ENCODE data around the gene LIF. TPM values are rescaled to one million over a fixed set of nuclear protein-coding genes. Genes with fewer than 3 reads are reported as not detected.
A peak's percentile ranks its signal among the peaks of the same experiment; 100 is the strongest.

The LIF gene
- total and polyA plus RNA-seq, 4 donors, result 0.77 to 26.1 (median 5.1) TPM

DNA sequence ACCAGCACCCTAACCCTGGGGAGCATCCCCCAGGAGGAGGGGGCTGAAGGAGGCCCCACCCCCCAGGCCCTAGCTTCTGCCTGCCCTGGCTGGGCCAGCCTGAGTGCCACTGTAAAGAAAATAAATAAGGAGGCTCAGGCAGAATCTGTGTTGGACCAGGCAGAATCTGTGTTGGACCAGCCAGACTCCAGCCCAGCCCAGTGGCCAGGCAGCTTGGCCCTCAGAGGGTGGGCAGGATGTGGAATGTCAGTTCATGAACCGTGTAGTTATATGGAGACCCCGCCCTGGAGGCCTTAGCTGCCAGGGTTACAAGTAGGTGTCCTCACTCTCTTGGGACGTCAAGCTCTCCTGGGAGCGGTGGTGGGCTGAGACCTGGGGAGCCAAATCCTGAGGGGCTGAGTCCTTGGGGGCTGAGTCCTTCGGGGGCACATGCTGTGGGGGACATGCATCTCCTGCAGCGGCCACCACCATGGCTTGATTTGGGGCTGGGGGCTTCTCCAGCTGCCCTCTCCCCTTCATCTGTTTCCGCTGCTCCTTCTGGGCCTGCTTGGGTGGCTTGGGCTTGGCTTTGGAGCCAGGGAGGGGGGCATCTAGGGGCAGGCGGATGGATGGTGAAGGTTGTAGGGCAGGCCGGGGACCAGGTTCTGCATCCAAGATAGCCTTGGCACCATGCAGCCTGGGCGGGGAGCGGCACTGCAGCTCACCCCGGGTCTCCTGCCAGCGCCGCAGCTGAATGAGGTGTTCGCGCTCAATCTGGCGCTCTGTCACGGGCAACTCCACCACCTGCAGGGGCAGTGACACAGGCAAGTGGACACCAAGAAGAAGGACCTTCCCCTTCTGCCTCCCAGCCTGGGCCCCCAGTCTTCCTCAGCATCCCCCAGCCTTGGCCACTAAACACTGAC is 45.8 kb upstream of the LIF start:
- TF ChIP-seq CTCF (IDR thresholded peaks at IDR 0.05; ENCODE audit: control extremely low read depth, extremely low read depth), result no peak
- Histone ChIP-seq H3K9ac (ENCODE audit: insufficient read depth in 1 of 2, low read length in 2 of 2) (no peak overlapping the region), H3K27ac (ENCODE audit: low read depth in 1 of 2, low read length in 1 of 2) (peak overlapping the region; percentile 74 to 89), H3K4me1 (ENCODE audit: control insufficient read depth in 5 of 5, insufficient read depth in 5 of 5, low read length in 5 of 5) (peaks cover 4 to 35% (median 25%) of the 10 kb centered on the region in 5 donors), H3K4me3 (no peak overlapping the region), H3K9me3 (ENCODE audit: control insufficient read depth in 4 of 4, insufficient read depth in 3 of 4, low read length in 3 of 4) (no peaks in the 10 kb centered on the region), H3K27me3 (ENCODE audit: control insufficient read depth in 3 of 3, insufficient read depth in 3 of 3, low read length in 2 of 3) (no peaks in the 10 kb centered on the region), H3K36me3 (ENCODE audit: control insufficient read depth in 4 of 4, insufficient read depth in 4 of 4, low read length in 4 of 4) (peaks cover 0 to 40% (median 26%) of the 10 kb centered on the region in 4 donors)
- ATAC-seq (ENCODE audit: insufficient read depth, low FRiP score), result no peak
- WGBS, 2 donors, result 91 to 92% methylated on average over 18 of the region's 18 CpGs
- DNase-seq, result no peak

DNA sequence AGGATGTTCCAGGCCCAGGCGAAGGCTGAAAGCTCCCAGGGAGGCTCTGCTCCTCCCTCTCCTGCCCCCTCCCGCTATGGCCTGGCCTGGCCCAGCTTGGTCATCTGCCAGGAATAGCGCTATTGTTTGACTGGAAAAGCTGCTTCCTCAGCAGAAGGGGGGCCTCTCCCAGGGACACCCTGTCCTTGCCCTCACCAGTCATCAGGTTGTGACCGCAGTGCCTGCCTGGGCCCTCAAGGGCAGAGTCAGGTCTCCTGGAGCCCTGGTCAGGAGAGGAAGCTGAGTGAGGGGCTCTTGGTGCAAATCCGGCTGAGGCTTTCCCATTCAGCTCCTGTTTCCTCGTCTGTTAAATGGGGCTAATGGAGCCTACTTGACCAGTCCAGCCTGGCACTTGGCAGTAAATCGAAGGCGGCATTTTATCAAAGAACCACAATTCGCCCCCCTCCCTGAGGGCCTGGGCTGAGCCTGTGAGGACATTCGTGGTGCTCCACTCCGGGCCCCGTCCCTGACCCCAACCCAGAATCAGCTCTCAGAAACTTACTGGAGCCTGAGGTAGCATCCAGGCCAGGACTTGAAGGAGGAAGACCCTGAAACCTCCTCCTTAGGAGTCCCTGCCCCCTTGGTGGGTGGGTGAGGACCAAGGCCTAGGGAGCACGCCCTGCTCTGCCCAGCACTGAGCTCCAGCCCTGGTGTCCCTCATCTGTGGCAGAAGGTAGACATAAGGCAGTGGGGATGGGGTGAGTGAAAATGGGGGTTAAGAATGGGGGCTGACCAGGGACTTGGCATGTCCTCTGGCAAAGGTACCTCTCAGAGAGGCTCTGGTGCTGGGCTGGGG is 44.7 kb upstream of the LIF start:
- no peak for TF ChIP-seq CTCF (IDR thresholded peaks at IDR 0.05; ENCODE audit: control extremely low read depth, extremely low read depth)
- no peaks in the 10 kb centered on the region for H3K9me3 ChIP-seq (ENCODE audit: control insufficient read depth in 4 of 4, insufficient read depth in 3 of 4, low read length in 3 of 4)
- H3K36me3 ChIP-seq (ENCODE audit: control insufficient read depth in 4 of 4, insufficient read depth in 4 of 4, low read length in 4 of 4), result peaks cover 0 to 36% (median 24%) of the 10 kb centered on the region in 4 donors
- H3K9ac ChIP-seq (ENCODE audit: insufficient read depth in 1 of 2, low read length in 2 of 2), result peak overlapping the region in 1 of 2 donors; percentile 8
- peaks cover 4 to 35% (median 21%) of the 10 kb centered on the region in 5 donors for H3K4me1 ChIP-seq (ENCODE audit: control insufficient read depth in 5 of 5, insufficient read depth in 5 of 5, low read length in 5 of 5)
- 47 to 72% methylated on average over 13 of the region's 13 CpGs for WGBS, 2 donors
- no peak overlapping the region for H3K4me3 ChIP-seq
- ATAC-seq (ENCODE audit: insufficient read depth, low FRiP score) (peak; percentile 0), DNase-seq (peak; percentile 80 to 91 (median 85))
- peak overlapping the region; percentile 87 to 89 for H3K27ac ChIP-seq (ENCODE audit: low read depth in 1 of 2, low read length in 1 of 2)
- H3K27me3 ChIP-seq (ENCODE audit: control insufficient read depth in 3 of 3, insufficient read depth in 3 of 3, low read length in 2 of 3), result no peaks in the 10 kb centered on the region

GRCh38 chr22:30290342-30291057 is 43.9 kb upstream of the LIF start:
- no peak for TF ChIP-seq CTCF (IDR thresholded peaks at IDR 0.05; ENCODE audit: control extremely low read depth, extremely low read depth)
- DNase-seq, result no peak

More at GRCh38 chr22:30290342-30291057, 43.9 kb upstream of the LIF start:
- Histone ChIP-seq H3K4me1 (ENCODE audit: control insufficient read depth in 5 of 5, insufficient read depth in 5 of 5, low read length in 5 of 5) (peaks cover 4 to 35% (median 21%) of the 10 kb centered on the region in 5 donors), H3K27ac (ENCODE audit: low read depth in 1 of 2, low read length in 1 of 2) (peak overlapping the region; percentile 87 to 89), H3K36me3 (ENCODE audit: control insufficient read depth in 4 of 4, insufficient read depth in 4 of 4, low read length in 4 of 4) (peaks cover 0 to 37% (median 23%) of the 10 kb centered on the region in 4 donors), H3K9ac (ENCODE audit: insufficient read depth in 1 of 2, low read length in 2 of 2) (no peak overlapping the region), H3K27me3 (ENCODE audit: control insufficient read depth in 3 of 3, insufficient read depth in 3 of 3, low read length in 2 of 3) (no peaks in the 10 kb centered on the region), H3K9me3 (ENCODE audit: control insufficient read depth in 4 of 4, insufficient read depth in 3 of 4, low read length in 3 of 4) (no peaks in the 10 kb centered on the region), H3K4me3 (no peak overlapping the region)
- ATAC-seq (ENCODE audit: insufficient read depth, low FRiP score), result no peak
- 42 to 43% methylated on average over 3 of the region's 3 CpGs for WGBS, 2 donors

Data from lung (tissue), 12 donors.